HG02870 (cell line): ENCODE results near the gene GANC.
A peak's percentile ranks its signal among the peaks of the same experiment; 100 is the strongest.
"Not testable (repeated sequence)": the region's sequence is repeated elsewhere in the genome, so short reads cannot be mapped to it uniquely, and the experiment has no call there.

ENCODE experiments used
- ATAC-seq: cut with Tn5 transposase; IDR thresholded peaks from one replicate; pipeline ENCODE4 v1.9.1; 2021; ENCODE audit warnings: mild to moderate bottlenecking, moderate library complexity; ENCODE audit not compliant: unreplicated experiment

Gene GANC, protein sequence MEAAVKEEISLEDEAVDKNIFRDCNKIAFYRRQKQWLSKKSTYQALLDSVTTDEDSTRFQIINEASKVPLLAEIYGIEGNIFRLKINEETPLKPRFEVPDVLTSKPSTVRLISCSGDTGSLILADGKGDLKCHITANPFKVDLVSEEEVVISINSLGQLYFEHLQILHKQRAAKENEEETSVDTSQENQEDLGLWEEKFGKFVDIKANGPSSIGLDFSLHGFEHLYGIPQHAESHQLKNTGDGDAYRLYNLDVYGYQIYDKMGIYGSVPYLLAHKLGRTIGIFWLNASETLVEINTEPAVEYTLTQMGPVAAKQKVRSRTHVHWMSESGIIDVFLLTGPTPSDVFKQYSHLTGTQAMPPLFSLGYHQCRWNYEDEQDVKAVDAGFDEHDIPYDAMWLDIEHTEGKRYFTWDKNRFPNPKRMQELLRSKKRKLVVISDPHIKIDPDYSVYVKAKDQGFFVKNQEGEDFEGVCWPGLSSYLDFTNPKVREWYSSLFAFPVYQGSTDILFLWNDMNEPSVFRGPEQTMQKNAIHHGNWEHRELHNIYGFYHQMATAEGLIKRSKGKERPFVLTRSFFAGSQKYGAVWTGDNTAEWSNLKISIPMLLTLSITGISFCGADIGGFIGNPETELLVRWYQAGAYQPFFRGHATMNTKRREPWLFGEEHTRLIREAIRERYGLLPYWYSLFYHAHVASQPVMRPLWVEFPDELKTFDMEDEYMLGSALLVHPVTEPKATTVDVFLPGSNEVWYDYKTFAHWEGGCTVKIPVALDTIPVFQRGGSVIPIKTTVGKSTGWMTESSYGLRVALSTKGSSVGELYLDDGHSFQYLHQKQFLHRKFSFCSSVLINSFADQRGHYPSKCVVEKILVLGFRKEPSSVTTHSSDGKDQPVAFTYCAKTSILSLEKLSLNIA (N-terminal part only)

DNA sequence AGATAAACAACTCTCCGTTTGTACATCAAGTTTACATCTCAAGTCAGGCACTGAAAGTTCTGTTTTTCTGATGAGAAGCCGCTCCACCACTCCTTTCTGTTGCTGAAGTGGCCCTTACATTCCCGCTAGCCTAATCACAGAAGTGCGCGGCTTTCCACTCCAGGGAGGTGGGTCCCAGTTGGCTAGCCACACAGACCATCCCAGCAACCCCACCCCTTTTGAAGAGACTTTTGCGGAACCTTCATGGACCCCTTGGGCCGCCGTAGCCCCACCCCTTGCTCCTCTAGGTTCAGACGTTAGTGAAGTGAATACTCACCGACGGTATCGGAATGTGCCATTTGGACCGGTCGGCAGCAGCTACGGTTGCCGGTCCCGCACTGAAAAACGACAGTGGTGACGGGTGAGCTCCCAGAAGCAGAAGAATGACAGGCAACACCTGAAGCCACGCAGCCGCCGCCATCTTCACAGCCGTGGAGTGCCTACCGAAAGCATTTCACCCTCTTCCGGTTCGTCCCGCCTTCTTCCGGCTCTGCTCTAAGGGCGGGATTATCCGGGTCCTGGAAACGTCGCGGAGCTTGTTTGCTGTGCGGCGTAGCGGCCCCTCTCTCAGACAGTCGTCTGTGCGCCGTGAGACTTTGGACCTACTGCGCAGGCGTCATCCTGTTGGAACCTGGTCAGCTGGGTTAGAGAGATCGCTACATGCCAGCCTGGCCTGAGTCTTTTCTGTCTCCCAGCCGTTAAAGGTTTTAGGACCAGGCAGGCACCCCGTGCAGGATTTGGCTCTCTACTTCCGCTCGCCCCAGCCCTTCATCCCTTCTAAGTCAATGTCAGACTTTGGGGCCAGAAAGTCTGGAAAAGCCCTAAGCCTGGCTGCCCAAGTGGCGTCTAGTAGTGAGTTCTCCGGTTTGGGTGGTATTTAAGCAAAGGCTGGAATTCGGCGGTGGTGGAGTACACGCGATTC lies at the start of gene GANC, which contains the start of gene TMEM87A:
TSS of gene GANC (plus strand) at position 263 of the 961 bp plus-strand sequence. CDS start 1,281 bp downstream, outside the sequence.
TSS of gene TMEM87A (minus strand) at position 495 of the 961 bp plus-strand sequence. CDS start at position 460, 35 bp downstream.
- peak; percentile 92 for ATAC-seq

DNA sequence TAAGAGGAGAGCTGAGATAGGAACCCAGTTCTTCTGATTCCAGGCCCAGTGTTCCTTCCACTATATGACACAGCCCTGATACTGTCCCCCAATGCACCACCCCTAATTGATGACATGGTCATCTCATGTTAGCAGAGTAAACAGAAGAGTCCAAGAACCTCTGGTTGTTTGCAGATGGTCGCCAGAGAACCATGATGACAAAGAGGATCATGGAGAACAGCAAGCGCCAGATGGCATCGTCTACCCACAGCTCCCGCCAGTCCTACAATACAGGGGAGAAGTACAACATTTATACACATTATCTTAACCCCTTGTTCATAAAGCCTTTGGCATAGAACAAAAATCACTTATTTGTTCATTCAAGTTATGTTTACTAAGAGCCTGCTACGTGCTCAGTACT lies 46.4 kb upstream of the GANC start:
- no peak for ATAC-seq

DNA sequence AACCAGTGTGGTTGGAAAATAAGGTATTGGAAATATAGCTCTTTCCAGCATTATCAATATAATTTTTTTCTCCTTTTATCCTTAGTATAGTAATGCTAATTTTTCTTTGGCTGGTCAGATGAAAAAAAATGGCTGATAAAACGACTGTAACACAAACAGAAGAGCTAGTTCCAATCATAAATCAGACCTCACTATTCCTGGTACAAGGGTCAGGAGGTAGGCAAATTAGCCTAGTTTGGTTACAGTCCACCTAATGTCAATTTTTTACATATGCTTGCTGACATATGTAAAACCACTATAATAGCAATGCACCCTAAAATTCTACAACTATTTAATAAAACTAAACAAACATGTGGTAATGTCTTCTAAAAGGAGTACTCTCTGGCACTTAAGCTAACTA lies 45.0 kb upstream of the GANC start:
- no peak for ATAC-seq

GRCh38 chr15:42228981-42229380 lies 44.0 kb upstream of the GANC start:
- not testable (repeated sequence) for ATAC-seq

- ATAC-seq, result no peak
Measured at GRCh38 chr15:42231088-42231487, 41.9 kb upstream of the GANC start.

DNA sequence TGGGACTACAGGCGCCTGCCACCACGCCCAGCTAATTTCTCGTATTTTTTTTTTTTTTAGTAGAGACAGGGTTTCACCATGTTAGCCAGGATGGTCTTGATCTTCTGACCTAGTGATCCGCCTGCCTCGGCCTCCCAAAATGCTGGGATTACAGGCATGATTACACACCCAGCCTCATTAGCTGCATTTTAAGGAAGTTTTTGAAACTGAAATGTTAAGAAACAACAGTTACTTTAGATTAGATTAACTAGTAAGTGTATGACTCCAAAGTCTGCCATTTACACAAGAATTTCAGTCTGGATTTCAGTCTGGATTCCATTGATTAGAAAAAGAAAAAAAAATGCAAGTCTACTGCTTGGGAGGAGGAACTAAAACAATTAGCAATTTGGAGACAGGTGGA lies 40.4 kb upstream of the GANC start:
- no peak for ATAC-seq

DNA sequence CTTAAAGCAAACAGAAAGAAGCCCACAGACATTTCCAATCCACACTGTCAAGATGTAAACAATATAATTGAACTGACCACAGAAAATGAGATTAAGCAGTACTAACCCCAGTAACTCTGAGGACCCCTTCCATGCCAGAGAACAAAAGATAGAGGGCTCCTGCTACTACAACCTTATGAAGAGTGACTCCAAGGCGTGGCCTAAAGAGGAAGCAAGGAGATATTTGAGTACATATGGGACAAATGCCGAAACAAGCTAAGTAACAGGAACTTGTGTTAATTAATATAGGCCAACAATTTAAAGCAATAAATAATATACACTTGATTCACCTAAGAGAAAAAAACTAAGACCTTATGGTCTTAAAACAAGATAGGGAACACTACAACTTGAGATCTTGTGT lies 39.9 kb upstream of the GANC start:
- ATAC-seq, result no peak

DNA sequence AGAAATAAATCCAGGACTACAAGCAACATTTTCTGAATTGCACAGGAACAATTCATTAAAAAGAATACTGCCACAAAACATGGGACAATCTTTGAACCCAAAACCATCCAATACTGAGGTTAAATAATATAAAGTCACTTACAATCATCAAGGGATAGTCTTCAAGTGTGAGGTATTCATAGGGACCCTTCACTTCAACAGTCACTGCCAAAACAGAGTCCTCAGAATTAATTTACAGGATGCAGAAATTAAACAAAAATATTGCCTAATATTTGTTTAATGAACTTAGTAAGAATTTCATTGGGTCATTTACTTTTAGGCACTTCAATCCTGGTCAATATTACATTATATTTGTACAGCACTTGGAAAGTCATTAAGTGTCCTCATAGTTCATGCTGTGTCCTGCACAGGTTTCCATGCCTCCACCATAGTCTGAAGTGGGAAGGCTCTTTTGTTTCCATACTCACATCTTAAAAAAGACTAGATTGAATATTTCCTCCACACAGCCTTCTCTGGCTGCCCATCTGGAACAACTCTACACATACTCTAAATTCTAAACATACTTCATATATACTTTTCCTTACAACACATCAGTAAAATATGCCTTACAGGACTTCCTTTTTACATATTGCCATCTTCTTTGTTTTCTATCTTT lies 33.3 kb upstream of the GANC start:
- ATAC-seq, result no peak

DNA sequence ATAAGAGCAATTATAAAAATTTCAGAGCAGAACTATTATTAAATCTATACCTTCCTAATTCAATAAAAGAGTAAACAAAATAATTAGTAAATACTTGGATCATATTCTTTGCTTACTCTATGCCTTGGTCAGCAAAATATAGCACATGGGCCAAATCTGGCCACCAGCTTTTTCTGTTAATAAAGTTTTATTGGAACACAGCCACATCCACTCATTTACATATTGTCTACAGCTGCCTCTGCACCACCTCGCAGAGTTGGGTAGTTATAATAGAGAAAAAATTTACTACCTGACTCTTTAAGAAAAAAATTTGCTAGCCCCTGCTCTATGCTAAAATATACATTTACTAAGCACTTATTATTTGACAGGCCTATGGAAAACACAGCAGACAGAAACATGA lies 32.2 kb upstream of the GANC start:
- no peak for ATAC-seq

DNA sequence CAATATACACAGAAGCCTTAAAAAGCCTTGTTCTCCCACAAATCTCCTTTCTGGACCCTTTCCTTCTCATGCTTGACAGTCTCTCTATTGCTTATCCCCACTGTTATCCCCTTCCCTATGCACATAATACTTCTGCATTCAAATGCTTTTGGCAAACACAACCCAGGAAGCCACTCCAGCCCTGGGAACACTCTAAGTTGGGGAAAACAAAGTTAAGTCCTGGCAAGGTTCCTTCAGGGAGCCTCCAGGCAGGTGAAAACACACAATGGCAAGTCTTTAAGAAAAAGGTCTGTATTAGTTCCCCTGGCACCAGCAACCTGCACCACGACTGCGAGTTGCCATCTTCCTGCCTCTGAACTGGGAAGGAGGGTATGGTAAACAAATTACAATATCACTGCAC lies 19.7 kb upstream of the GANC start:
- no peak for ATAC-seq

- ATAC-seq, result no peak
Measured at GRCh38 chr15:42264795-42265194, 8.2 kb upstream of the GANC start.

DNA sequence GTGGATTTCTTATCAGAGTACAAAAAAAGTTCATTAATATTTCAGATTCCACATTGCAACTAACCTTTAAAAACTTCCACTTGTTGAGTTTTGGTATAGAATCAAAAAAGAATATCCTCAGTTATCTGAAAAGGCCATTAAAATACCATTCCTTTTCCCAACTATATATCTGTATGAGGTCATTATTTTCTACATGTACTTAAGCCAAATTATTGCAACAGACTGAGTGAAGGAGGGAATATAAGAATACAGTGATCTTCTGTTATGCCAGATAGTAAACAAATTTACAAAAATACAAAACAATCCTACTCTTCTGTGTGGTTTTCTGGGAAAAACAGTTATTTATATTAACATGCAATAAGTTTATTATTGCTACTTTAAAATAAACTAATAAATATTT lies 5.7 kb upstream of the GANC start:
- ATAC-seq, result no peak

DNA sequence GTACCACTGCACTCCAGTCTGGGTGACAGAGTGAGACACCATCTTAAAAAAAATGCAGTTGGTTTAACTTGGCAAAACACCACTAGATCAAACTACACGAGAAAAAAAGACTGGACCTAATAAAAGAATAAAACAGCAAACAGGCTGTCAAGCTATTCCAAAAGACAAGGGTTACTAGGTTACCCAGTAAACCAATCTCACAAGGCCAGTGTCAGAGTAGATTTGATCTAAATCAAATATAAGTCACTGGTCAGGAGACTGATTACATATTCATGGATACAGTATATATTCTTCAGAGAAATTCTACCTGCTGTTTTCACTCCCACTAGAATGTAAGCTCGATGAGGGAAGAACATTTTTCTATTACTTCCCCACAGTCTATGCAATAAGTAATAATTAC lies 2.5 kb upstream of the GANC start:
- no peak for ATAC-seq

DNA sequence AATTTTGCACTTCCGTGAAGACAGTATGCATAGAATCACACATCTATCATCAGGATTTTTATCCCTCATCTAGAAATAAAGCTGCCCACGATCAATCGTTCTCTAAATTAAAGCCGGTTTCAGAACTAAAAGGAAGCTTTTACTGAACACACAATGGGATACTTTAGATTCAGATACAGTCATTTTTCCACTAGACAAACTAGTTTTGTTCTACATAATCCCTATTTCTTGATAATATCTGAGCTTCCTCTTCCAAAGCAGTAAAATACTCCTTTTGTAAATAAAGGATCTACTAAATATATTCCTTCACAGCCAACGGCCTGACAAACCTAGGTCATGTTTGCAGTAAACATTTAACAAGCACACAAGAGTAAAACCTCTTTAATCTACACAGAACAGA lies 2.0 kb upstream of the GANC start:
- ATAC-seq, result no peak

DNA sequence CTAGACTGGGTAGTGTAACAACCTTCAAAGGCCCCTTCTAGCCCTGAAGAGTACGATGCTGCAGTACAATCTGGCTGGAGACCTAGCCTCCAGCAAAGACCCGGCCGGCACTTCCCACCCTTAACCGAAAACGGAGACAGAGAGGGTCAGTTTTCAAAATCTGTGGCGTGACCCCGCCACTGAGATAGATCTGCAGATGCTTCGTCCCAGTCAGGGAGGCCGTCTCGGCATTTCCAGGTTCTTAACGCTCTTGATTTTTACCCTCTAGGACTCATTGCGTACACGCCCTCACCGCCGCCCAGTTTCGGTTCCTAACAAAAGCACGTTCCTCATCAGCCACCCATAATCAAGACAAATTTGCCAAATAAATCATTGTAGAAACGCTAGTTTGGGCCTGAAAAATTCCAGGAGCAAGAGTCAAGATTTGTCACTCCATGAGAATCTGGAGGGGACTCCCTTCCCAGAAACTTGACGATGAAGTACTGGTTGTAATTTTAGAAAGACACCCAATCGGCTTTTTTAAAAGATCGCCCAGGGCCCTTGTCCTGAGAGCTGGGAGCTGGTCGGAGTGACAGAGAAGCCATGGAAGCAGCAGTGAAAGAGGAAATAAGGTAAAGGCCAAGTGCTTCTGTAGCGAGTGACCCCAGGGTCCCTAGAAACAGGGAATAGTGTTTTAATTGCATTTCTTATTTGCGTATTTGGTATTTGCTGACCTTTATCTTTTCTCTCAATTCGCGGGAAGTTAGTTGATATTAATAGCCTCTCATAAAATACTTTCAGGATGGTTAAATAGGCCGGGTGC lies 1.1 kb downstream of the GANC start:
- peak; percentile 8 for ATAC-seq

DNA sequence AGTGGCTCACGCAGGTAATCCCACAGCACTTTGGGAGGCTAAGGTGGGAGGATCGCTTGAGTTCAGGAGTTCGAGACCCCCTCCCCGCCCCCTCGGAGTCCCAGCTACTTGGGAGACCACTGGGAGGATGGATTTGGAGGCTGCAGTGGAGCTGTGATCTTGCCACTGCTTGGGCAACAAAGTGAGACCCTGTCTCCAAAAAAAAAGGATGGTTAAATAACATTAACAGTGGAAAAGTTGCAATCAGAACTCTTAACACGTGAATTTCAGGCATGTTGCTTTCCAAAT lies 1.6 kb downstream of the GANC start:
- no peak for ATAC-seq

DNA sequence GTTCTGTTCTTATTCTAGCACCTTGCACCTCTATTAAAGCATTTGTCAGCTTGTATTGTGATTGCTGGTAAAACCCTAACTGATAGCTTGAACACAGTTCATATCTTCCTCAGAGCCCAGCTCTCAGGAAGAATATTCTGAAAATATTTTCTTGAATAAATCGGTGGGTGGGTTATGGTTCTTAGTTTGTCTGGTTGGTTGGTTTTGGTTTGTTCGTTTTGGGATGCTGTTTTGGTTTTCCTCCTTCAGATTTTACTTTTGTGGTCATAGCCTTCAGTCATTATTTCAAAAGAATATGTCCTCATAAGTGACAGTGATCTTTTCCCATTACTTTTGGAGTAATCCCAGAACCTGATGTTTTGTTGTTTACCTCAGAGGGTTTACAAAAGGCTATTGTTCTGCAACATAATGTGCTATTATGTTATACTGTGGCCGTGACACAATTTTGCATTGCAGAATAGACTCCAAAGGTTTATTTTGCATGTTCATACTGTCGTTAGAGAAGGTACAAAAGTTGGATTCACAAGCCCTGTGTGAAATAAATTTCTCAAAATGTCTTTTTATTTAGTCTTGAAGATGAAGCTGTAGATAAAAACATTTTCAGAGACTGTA lies 2.9 kb downstream of the GANC start:
- no peak for ATAC-seq

DNA sequence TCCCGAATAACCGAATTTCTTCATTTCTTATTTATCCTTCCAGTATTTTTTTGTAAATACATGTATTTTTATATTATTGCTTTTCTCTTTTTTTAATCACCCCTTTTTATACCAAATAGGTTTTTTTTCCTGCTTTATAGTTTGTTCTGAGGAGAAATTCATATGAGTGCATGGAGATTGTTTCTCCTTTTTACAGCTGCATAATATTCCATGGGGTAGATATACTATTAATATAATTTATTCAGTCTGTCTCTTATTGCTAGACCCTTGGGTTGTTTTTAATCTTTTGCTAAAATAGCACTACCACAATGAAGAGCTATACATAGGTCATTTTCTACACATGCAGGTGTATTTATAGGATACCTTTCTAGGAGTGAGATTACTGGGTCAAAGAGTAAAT lies 3.8 kb downstream of the GANC start:
- no peak for ATAC-seq

- ATAC-seq, result no peak
Measured at GRCh38 chr15:42279234-42279723, 6.3 kb downstream of the GANC start.
